ENCODE data around the gene RICTOR. TPM values are rescaled to one million over a fixed set of nuclear protein-coding genes. Genes with fewer than 3 reads are reported as not detected.

Gene RICTOR
- total RNA-seq, 6 experiments from 2014 or later, result 16.1 to 24.0 (median 20.1) TPM

DNA sequence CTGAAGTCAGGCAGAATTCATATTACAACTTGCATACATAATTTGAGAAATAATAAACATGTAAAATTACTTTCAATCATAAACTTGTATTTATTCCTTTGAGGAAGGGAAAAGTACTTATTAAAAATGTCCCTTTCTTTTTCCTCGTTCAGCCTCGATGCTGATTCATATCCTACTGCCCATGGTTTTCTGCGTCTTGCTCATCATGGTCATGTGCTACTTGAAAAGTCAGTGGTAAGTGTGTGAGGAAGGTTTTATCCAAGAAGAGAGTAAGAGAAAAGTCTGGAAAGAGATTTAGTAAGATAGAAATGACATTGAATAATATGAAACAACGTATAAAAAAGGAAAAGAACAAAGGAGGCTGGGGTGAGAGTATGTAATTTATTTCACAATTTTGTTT is 142.5 kb downstream of the RICTOR start:
- no peak overlapping the region for H3K4me3 Mint-ChIP-seq
- H3K36me3 Mint-ChIP-seq (ENCODE audit: low read depth), result peaks cover 58% of the 10 kb centered on the region
- TF ChIP-seq, protein P1, sequence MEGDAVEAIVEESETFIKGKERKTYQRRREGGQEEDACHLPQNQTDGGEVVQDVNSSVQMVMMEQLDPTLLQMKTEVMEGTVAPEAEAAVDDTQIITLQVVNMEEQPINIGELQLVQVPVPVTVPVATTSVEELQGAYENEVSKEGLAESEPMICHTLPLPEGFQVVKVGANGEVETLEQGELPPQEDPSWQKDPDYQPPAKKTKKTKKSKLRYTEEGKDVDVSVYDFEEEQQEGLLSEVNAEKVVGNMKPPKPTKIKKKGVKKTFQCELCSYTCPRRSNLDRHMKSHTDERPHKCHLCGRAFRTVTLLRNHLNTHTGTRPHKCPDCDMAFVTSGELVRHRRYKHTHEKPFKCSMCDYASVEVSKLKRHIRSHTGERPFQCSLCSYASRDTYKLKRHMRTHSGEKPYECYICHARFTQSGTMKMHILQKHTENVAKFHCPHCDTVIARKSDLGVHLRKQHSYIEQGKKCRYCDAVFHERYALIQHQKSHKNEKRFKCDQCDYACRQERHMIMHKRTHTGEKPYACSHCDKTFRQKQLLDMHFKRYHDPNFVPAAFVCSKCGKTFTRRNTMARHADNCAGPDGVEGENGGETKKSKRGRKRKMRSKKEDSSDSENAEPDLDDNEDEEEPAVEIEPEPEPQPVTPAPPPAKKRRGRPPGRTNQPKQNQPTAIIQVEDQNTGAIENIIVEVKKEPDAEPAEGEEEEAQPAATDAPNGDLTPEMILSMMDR (IDR thresholded peaks at IDR 0.05), result no peak
- no peaks in the 10 kb centered on the region; the same call in 1 of the 2 replicates for H3K9me3 Mint-ChIP-seq
- H3K27ac Mint-ChIP-seq, result no peak overlapping the region
- DNase-seq, result no peak
- H3K4me1 Mint-ChIP-seq (ENCODE audit: low read depth), result peaks cover 29% of the 10 kb centered on the region
- peaks cover 2% of the 10 kb centered on the region for H3K27me3 Mint-ChIP-seq (ENCODE audit: insufficient read depth)

DNA sequence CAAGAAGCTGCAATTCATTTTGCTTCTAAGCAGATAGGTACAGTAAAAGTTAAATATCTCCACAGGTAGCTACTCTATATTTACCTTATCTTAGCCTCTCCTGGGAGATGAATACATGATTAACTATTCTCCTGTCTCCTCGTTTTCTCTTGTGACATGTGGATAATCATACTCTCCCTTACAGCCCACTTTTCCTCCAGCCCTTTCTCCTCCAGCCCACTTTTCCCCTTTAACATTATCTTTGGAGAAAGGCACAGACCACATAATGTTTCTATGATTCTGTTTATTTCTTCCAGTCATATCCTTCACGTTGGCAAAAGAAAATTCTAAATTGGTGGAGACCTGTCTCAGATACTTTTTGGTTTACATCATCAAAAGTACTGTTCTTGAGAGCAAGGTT is 144.4 kb downstream of the RICTOR start:
- TF ChIP-seq, protein P1 (IDR thresholded peaks at IDR 0.05), result no peak
- no peak for DNase-seq
- Mint-ChIP-seq H3K4me3 (no peak overlapping the region), H3K27ac (peak overlapping the region; percentile 20; the same call in 1 of the 2 replicates), H3K9me3 (peaks cover 5% of the 10 kb centered on the region; the same call in 1 of the 2 replicates), H3K36me3 (ENCODE audit: low read depth) (peaks cover 48% of the 10 kb centered on the region), H3K4me1 (ENCODE audit: low read depth) (peaks cover 39% of the 10 kb centered on the region), H3K27me3 (ENCODE audit: insufficient read depth) (peaks cover 2% of the 10 kb centered on the region)

DNA sequence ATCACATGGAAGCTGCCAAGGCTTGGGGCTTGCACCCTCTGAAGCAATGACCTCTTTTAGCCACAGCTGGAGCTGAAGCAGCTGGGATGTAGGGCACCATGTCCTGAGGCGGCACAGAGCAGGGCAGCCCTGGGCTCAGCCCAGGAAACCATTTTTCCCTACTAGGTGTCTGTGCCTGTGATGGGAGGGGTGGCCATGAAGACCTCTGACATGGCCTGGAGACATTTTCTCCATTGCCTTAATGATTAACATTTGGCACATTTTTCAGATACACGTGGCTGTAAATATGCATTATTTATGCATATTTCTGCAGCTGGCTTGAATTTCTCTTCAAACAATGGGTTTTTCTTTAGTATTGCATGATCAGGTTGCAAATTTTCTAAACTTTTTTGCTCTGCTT is 146.7 kb downstream of the RICTOR start:
- DNase-seq, result no peak
- Mint-ChIP-seq H3K9me3 (peaks cover 5% of the 10 kb centered on the region; the same call in 1 of the 2 replicates), H3K27ac (0 out of 2 replicates have a peak overlapping the region, but pooled peaks have one; percentile 6), H3K27me3 (ENCODE audit: insufficient read depth) (peaks cover 2% of the 10 kb centered on the region), H3K4me1 (ENCODE audit: low read depth) (peaks cover 54% of the 10 kb centered on the region), H3K36me3 (ENCODE audit: low read depth) (peaks cover 44% of the 10 kb centered on the region), H3K4me3 (no peak overlapping the region; the same call in 1 of the 2 replicates)
- TF ChIP-seq, protein P1 (IDR thresholded peaks at IDR 0.05), result no peak

DNA sequence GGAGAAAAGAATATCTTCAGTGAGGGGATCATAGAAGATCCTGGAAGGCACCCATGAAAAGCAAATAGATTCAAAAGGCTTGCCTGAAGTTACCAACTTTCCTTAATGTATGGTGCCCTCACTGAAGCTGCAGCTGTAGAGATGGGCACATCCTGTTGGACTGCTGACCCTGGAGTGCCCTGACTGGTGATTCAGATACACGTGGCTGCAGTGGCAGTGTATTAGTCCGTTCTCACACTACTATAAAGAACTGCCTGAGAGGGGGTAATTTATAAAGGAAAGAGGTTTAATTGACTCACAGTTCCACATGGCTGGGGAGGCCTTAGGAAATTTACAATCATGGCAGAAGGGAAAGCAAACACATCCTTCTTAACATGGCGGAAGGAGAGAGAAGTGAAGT is 148.1 kb downstream of the RICTOR start:
- peaks cover 5% of the 10 kb centered on the region; the same call in 1 of the 2 replicates for H3K9me3 Mint-ChIP-seq
- H3K36me3 Mint-ChIP-seq (ENCODE audit: low read depth), result peaks cover 40% of the 10 kb centered on the region
- H3K4me3 Mint-ChIP-seq, result peak overlapping the region; percentile 68
- peak overlapping the region; percentile 87 for H3K27ac Mint-ChIP-seq
- peaks cover 59% of the 10 kb centered on the region for H3K4me1 Mint-ChIP-seq (ENCODE audit: low read depth)
- peaks cover 2% of the 10 kb centered on the region for H3K27me3 Mint-ChIP-seq (ENCODE audit: insufficient read depth)
- peak; percentile 62 for DNase-seq
- TF ChIP-seq, protein P1 (IDR thresholded peaks at IDR 0.05), result no peak

DNA sequence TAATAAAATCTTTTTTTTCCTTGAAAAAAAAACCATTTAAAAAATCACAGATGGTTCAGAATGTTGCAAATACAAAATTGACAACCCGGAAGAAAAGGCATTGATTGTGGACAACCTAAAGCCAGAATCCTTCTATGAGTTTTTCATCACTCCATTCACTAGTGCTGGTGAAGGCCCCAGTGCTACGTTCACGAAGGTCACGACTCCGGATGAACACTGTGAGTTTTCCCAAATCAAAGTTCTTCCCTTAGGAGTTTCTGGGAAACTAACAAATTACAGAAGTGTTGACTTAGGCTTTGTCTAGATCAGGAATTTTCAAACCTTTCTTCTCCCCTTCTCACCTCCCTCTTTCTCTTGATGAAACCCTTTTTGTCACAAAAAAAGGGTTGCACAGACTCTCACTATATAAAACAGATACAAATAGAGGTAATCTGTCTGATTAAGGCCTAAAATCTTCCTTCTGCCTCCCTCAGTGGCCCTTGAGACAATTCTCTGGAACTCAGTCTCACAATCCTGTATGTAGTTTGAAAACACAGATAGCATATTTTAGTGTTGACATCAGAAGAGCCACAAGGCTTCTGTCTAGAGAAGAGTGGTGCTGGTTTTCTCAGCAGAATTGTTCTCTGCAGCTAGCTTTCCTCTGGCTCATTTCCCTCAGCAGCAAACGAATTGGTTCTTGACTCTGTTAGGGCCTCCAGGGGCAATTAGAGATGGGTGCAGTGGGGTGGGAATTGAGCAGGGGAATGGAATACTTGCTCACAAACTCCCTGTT is 148.9 kb downstream of the RICTOR start:
- Mint-ChIP-seq H3K36me3 (ENCODE audit: low read depth) (peaks cover 34% of the 10 kb centered on the region), H3K4me3 (peak overlapping the region; percentile 68), H3K27me3 (ENCODE audit: insufficient read depth) (peaks cover 2% of the 10 kb centered on the region), H3K9me3 (peaks cover 5% of the 10 kb centered on the region; the same call in 1 of the 2 replicates), H3K27ac (peak overlapping the region; percentile 87), H3K4me1 (ENCODE audit: low read depth) (peaks cover 59% of the 10 kb centered on the region)
- peak; percentile 68 for DNase-seq
- TF ChIP-seq, protein P1 (IDR thresholded peaks at IDR 0.05), result no peak
